Muscle of arm (tissue), 12 donors: ENCODE measurements around the gene ZNF746. TPM values are rescaled to one million over a fixed set of nuclear protein-coding genes. Genes with fewer than 3 reads are reported as not detected.
"Not testable (repeated sequence)": the region's sequence is repeated elsewhere in the genome, so short reads cannot be mapped to it uniquely, and the experiment has no call there.

Experiments used
- DNase-seq: peaks from one replicate; pipeline ENCODE4 v3.0.0-alpha.2; 2013
- polyA plus RNA-seq, 12 donors: library from polyadenylated mRNA; unstranded; fragments of 120-200 nt; gene quantifications; one replicate each; pipeline ENCODE4 v1.2.1, GENCODE V29; 2013; ENCODE audit not compliant: insufficient read length in 12 of 12

The ZNF746 gene
- polyA plus RNA-seq, 12 donors: 7.0 to 38.0 (median 8.6) TPM; not detected in 1

DNA sequence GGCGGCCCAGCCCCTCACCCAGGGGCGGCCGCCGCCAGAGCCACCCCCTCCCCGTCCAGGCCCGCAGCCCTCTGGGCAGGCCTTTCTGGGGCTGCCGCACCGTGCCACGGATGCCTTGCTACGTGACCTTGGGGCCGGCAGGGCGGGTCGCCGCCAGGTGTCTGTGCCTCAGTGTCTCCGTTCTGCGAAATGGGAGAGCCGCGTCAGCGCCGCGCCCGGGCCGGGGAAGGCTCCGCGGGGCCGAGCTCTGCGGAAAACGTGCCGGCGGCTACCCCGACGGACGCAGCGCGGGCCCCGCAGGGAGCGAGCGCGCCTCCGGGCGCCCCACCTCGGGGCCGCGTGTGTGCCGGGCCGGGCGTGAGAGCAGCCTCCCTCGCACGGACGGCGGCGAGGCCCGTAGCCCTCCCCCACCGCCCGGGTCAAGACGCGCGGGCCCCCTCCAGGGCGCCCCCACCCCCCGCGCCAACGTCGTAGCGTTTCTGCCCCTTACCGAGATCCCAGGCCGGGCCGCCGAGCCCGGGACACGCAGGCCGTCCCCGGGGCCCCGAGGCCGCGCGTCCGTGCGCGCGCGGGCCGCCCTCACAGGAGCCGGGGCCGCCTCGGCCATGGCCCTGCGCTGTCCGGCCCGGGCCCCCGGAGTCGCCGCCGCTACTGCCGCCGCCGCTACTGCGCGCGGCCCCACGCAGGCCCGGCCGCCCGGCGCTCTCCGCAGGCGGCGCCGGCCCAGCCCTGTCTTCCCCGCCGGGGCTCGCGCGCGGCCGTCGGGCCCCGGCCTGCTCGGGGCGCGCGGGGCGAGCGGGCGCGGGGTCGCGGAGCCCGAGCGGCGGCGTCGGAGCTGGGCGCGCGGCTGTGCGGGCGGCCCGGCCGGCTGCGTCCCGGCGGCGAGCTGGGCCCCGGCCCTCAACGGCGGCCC lies 37.8 kb downstream of the ZNF746 start:
- no peak for DNase-seq

DNA sequence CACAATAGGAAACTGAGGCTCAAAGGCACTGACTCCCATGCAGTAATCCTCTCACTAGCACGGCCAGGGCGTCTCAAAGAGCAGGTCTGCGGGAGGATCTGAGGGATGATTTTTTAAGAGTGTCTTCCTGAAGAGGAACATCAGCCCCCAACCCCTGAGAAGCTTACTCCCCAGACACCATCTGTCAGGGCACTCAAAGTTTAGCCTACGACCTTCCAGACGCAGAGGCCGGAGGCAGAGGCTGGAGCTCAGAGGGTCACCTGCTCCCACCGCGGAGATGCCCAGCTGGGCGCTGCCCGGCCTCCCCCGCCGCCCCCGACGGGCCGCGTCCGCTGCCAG lies 38.4 kb downstream of the ZNF746 start:
- DNase-seq: no peak

DNA sequence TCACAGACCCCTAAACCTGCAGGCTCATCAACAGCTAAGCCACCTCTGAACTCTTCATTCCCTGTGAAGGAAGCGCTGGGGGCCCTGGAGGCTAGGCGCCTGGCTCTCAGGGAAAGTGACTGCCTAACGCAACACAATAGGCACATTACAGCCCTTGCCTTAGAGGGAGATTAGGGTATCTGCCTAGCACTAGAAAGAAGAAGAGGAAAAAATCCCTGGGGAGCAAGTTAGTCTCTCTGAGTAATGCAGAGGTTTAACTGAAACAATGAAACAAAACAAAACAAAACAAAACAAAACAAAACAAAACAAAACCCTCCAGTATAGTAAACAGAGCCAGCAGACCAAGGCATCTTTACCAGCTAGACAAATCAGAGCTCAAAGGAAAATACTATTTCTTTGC lies 39.4 kb downstream of the ZNF746 start:
- DNase-seq: no peak

DNA sequence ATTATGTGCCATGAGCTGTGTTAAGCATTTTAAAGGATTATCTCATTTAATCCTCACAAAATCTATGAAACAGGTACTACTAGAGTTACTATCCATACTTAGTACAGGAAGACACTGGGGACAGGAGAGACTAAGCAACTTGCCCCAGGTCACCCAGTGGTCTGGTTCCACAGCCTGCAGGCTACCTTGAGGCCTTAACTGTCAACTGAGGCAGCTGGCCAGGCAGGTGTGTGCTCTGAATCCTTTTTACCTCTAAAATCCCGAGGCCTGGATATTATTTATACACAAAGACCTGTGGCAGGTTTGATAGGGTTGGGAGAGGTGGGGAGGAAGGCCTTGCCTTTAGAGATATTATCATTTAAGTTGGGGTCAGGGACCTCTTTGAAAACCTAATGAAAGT lies 39.8 kb downstream of the ZNF746 start:
- no peak for DNase-seq

DNA sequence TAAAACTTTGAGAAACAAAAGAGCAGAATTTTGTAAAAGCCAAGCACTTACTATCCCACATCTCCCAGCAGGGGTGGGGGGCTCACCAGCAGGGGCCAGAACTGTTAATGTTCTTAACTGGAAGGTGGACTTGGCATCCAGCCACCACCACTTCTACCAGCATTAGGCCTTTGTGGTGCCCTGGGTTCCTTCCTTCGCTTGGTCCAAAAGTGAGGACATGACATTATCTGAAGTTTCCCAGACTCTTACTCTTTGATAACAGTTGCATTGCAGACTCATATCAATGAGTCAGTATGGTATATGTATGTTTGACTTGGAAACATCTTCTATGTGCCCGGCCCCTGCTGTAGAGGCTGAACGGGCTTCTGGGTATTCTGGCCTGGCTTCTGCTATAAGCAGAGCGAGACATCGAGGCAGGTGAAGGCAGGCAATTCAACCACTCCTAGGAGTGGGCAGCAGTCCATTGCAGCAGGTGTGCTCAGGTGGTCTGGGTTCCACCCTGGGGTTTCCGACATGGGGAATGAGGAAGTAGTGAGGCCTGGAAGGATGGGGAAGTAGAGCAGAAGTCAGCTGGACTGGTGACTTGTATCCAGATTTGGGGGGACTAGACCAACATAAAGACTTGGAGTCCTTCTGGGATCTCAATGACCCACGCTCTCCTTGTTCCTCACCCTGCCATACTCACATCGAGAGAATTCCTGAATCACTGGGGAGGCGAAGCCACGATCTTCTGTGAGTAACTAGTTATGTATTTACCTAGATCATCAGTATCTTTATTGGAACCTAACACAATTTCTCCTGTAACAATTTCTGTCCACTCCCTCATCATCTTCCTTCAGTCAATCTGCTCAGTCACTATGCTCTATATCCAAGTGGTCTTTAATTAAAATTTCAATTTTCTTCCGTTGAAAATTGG lies 40.8 kb downstream of the ZNF746 start:
- no peak for DNase-seq

DNA sequence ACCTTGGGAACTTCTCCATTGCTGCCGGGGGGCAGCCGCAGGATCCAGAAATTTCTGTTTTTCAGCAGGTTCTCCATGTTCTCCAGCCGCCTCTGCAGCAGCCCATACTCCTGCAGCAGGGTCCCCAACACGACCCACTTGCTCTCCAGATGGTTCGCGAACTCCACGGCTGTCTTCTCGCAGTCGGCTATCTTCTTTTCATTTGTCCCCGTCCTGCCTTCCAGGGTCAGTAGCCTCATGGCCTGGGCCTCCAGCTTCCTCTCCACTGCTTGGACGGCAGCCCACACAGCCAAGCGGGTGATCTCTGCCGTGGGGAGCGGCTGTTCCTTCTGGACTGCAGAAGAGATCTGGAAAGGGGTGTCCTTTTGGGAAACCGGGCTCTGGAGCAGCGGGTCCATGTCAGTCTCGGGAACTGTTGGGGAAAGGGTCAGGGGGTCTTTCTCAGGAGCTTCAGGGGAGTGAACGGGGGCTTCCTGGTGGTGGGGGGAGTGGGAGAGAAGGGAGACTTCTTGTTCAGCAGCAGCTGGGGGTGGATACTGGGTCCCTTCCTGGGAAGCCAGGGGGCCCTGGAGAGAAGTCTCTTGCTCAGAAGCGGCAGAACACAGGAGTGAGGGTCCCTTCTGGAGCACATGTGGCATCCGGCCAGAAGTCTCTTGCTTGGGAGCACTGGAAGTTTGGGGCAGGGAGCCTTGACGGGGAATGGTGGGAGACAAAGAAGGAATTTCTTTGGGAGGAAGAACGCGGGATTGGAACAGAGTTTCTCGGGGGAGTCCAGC lies 42.2 kb downstream of the ZNF746 start:
- DNase-seq: no peak

DNA sequence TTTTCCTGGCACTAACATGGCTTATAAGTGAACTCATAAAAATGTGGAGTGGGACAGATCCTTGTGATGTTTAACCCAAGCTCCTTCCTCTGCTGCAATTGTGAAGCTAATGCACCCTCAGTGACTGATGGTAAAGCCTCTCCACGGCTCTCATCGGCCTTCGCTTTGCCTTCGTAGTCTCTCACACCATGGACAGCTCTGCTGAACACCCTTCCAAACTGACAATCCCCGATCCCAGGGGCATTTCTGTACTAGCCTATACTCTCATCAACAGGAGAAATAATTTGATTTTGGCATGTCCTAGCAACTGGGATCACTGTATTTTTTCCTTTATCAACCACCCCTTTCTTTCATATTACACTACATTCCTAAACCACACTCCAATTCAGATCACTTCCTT lies 42.9 kb downstream of the ZNF746 start:
- DNase-seq: no peak

DNA sequence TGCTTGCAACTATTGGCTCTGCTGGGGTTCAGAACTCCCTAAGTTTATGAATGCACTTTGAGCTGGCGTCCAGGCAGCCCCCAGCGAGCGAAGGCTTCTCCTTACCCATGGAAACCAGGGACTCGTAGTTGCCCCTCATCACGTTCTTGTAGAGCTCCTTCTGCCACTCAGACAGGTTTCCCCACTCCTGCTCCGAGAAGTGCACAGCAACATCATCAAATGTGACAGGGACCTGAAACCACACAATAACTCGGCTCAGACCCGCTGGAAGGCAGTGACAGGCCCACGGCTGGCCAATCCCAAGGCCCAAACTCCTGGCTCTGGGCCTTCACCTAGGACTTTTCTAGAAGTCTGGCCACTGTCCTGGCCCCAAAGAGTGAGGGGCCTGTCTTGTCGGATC lies 43.6 kb downstream of the ZNF746 start:
- no peak for DNase-seq

DNA sequence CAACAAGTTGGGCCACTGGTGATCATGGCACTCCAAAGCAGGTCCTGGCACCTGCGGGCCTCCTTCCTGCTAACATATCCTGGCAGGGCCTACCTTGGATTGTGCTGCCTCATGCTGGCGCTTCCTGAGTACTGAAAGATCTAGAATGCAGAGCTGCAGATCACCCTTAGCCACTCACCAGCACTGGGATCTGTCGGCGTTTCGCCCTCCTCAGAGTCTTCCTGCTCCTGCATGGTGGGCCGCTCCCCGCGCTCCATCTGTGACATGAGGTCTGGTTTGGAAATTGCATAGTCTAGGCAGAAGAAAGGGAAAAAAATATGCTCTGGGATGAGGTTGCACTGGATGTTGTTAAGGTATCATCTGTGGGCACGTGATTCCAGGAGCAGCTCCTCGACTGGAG lies 46.8 kb downstream of the ZNF746 start:
- DNase-seq: no peak

DNA sequence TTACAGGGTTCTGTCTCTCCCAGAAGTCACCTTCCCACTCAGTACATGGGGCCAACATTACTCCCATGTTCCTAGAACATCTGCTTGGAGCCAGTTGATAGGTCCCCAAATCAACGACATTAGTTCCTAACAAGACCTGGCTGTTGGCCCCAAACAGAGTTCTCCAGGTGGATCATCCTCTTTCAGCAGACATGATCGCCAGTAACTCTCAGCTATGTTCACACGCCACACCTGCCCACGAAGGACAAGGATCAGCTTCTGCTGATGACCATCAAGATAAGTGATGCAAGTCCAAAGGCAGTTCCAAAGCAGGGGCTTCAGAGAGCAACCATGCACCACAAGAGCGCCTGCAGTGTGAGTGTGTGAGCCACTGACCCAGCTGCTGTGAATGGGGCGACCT lies 47.7 kb downstream of the ZNF746 start:
- DNase-seq: no peak

DNA sequence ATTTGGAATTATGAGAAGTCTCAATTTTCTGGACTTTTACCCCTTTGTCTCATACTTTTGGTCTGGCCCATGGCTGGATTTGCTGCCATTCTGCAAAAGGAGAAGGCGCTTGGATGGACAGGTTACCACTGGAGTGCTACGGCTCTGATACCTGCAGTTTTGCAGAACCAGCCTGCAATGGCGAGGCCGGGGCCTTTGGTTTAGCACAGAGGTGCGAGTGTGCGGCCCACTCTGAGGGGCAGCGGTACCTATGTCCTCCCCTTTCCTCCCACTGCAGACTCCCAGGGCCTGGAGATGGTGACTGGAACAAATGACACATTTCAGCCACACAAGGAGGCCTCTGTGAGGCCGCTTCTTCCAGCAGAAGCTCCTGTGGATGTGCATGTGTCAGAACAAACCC lies 48.6 kb downstream of the ZNF746 start:
- no peak for DNase-seq

DNA sequence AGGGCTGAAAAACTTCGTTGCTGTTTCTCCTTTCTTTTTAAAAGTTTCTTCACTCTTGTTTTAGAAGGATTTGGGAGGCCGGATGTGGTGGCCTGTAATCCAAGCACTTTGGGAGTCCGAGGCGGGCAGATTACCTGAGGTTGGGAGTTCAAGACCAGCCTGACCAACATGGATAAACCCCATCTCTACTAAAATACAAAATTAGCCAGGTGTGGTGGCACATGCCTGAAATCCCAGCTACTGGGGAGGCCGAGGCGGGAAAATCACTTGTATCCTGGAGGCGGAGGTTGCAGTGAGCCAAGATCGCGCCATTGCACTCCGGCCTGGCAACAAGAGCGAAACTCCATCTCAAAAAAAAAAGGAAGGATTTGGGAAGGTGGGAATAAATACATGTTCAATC lies 51.6 kb downstream of the ZNF746 start:
- DNase-seq: not testable (repeated sequence)

DNA sequence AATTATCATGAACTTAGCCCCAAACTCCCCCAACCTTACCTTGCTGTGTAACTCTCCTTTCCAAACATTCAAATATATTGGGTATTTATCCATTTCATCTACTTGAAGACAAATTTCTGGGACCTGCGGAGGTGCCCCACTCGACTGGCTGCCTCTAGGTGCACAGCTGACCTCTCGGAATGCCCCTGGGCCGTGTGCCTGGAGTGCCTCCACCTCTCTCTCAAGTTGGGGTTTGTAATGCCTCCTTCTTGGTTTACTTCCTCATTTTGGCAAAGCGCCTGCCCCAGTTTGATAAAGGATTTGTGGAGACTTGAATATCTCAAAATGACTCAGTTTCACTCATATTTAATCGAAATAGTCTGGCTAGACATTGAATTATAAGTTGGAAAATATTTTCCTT lies 53.3 kb downstream of the ZNF746 start:
- no peak for DNase-seq

DNA sequence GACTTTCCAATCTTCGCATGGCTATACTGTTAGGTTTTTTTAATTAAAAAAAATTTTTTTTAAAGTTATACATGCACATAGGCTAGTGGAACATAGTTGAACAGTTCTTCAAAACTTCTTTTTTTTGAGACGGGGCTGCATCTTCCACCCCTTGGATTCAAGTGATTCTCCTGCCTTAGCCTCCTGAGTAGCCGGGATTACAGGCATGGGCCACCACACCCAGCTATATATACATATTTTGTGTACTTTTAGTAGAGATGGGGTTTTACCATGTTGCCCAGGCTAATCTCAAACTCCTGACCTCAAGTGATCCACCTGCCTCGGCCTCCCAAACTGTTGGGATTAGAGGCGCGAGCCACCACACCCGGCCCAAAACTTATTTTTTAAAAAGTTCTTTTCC lies 54.1 kb downstream of the ZNF746 start:
- DNase-seq: no peak

DNA sequence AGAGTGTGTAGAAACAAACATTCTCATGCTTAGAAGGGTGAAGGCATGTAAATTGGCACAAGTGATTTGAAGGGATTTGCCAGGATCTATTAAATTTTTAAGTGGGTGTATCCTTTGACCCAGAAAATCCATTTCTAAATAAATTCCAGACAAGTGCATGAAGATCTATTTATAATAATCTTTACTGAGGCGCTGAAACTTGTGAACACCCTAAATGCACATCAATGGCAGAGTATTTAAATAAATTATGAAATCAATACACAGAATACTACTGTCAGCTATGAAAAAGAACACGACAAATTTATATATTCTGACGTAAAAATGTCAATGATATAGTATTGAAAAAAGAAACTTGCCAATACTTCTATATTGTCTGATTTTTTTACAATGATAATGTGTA lies 54.7 kb downstream of the ZNF746 start:
- DNase-seq: no peak

DNA sequence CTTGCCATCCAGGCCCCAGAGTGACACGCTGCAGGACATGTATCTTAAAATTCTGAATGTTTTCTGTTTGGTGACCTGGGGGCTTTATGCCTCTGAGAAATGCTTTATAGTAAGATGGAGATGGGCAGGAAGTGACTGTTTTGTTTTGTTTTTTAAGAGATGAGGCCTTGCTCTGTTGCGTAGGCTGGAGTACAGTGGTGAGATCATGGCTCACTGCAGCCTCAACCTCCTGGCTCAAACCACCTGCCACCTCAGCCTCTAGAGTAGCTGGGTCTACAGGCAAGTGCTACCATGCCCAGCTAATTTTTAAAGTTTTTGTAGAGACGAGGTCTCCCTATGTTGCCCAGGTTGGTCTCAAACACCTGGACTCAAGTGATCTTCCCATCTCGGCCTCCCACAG lies 57.4 kb downstream of the ZNF746 start:
- no peak for DNase-seq

DNA sequence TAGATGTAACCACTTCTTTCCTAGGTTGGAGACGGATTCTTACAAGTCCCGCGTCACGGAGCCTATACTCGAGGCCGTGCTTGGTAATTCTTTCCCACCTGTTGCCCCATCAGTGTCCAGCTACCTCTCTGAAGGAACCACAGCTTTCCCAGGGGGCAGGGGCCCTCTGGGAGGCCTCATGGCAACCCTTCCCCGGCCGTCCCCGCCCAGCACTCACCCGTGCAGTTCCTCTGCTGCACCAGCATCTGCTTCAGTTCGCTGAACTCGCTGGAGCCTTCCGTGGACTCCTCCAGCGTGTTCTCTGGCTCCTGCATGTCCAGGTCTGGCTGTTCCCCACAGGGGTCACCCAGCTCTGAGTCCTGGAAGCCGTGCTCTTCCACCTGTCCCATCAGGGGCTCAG lies 61.3 kb downstream of the ZNF746 start:
- no peak for DNase-seq

DNA sequence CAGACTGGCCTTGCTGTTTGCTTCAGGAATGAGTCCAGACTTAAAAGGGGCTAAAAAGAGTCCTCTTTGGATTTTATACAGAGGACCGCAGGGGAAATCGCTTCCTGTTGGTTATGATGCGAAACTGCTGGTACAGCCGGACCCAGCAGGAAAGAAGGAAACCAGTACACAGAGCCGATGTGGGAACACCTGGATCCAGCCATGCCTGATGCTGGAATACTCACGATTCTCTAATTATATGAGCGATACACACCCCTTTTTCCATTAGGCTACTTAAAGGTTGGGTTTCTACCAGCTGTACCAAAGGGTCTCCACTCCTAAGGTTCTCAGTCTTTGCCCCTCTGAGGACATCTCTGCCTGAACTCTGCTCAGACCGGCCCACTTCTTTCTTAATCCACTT lies 64.5 kb downstream of the ZNF746 start:
- DNase-seq: no peak

DNA sequence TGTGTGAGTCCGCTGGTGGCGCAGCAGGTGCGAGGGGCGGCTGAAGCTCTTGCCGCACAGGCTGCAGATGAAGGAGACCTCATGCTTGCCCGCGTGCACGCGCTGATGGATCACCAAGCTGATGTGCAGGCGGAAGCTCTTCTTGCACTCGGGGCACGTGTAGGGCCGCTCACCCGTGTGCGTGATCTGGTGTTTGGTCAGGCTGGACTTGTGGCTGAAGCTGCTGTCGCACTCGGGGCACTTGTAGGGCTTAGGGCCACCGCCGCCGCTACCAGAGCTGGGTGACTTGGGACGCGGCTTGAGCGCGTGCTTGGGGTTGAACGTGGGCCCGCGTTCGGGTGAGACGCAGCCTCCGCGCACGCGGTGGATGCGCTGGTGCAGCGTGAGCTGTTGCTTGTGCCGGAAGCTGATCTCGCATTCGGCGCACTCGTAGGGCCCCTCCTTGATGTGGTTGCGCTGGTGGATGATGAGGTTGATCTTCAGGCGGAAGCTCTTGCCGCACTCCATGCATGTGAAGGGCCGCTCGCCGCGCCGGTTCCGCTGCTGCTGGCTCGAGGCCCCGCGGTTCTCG lies 65.4 kb downstream of the ZNF746 start:
- DNase-seq: no peak

DNA sequence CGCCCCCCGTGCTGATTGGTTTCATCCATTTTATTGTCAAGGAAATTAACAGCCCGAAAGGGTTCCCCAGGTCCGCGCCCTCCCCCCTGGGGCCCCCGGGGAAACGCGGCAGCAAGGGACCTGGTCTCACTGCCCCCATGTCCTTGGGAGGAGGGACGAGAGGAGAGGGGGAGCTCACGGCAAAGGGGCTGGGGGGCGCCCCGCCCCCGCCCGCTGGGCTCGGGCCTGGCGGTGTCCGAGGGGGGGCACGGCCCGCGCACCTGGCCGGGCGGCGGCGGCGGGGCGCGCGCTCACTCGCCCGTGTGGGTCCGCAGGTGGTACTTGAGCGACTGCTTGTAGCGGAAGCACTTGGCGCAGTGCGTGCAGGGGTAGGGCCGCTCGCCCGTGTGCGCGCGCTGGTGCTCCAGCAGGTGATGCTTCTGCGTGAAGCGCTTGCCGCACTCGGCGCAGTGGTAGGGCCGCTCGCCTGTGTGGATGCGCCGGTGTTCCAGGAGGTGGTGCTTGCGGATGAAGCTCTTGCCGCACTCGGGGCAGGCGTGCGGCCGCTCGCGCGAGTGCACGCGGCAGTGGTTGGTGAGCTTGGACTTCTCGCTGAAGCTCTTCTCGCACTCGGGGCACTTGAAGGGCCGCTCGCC lies 66.0 kb downstream of the ZNF746 start:
- no peak for DNase-seq

DNA sequence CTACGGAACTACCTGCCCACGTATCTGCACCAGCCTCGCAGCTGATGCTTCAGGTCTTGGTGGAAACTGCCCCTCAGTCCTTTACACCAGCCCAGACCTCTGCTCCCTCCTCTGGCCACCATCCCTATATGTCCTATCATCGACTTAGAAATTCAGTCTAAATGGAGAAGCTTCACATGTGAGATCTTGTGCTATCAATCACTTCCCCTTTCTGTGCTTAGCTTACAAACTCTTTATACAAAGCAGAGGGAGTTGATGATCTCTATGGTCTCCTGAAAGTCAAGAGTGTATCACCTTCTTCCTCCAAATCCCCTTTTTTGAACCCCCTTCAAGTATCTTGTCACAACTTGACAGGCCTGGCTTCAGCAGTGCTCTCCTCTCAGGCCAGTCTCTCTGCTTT lies 67.4 kb downstream of the ZNF746 start:
- no peak for DNase-seq
